Endothelial cell (in vitro differentiated cells): ENCODE results near the gene STX8. TPM values are rescaled to one million over a fixed set of nuclear protein-coding genes. Genes with fewer than 3 reads are reported as not detected.

Experiments used
- DNase-seq: peaks from one replicate; pipeline ENCODE4 v3.0.0; 2021; ENCODE audit warnings: low spot score
- H3K27ac Mint-ChIP-seq: one replicate; pipeline ENCODE4 v1.8.0; 2021; ENCODE audit warnings: mixed read lengths, inconsistent platforms; ENCODE audit not compliant: unreplicated experiment
- H3K27me3 Mint-ChIP-seq: one replicate; pipeline ENCODE4 v1.8.0; 2021; ENCODE audit warnings: mild to moderate bottlenecking, moderate library complexity, mixed read lengths, inconsistent platforms; ENCODE audit not compliant: unreplicated experiment
- H3K36me3 Mint-ChIP-seq: one replicate; pipeline ENCODE4 v1.8.0; 2021; ENCODE audit warnings: mild to moderate bottlenecking, low read depth, mixed read lengths, inconsistent platforms; ENCODE audit not compliant: unreplicated experiment
- H3K4me1 Mint-ChIP-seq: one replicate; pipeline ENCODE4 v1.8.0; 2021; ENCODE audit warnings: mild to moderate bottlenecking, mixed read lengths, inconsistent platforms; ENCODE audit not compliant: unreplicated experiment
- H3K4me3 Mint-ChIP-seq: one replicate; pipeline ENCODE4 v1.8.0; 2021; ENCODE audit warnings: mild to moderate bottlenecking, mixed read lengths, inconsistent platforms; ENCODE audit not compliant: unreplicated experiment
- H3K9me3 Mint-ChIP-seq: one replicate; pipeline ENCODE4 v1.8.0; 2021; ENCODE audit warnings: mixed read lengths, inconsistent platforms; ENCODE audit not compliant: unreplicated experiment
- CTCF ChIP-seq: fragments of 200-600 bp; sonication (generic); IDR thresholded peaks from one replicate; pipeline ENCODE4 v1.5.0; 2021; ENCODE audit warnings: antibody characterized with exemption; ENCODE audit not compliant: unreplicated experiment
- total RNA-seq: library from RNA; stranded (reverse); fragmentation: NEBNext Ultra II Directional; extraction: Animal tissue kit (Norgen Biotek cat#: 25700); gene quantifications from one replicate; pipeline ENCODE4 v1.2.1, GENCODE V29; 2021; ENCODE audit not compliant: unreplicated experiment

Gene STX8
- total RNA-seq, 1 donor from 2014 or later = 49.2 TPM

GRCh38 chr17:9230346-9230745 is 345.3 kb downstream of the STX8 start:
- TF ChIP-seq CTCF = no peak
- Mint-ChIP-seq H3K27me3 (peaks cover 13% of the 10 kb centered on the region), H3K4me1 (peaks cover 14% of the 10 kb centered on the region), H3K27ac (peak overlapping the region; percentile 33), H3K4me3 (no peak overlapping the region), H3K9me3 (no peaks in the 10 kb centered on the region), H3K36me3 (no peaks in the 10 kb centered on the region)
- no peak for DNase-seq

- peaks cover 14% of the 10 kb centered on the region for H3K4me1 Mint-ChIP-seq
- peak overlapping the region; percentile 33 for H3K27ac Mint-ChIP-seq
- no peaks in the 10 kb centered on the region for H3K36me3 Mint-ChIP-seq
- TF ChIP-seq CTCF = no peak
- no peaks in the 10 kb centered on the region for H3K9me3 Mint-ChIP-seq
- H3K4me3 Mint-ChIP-seq = peak overlapping the region; percentile 33
- H3K27me3 Mint-ChIP-seq = peaks cover 13% of the 10 kb centered on the region
- DNase-seq = no peak
Observed at GRCh38 chr17:9229826-9230201, 345.8 kb downstream of the STX8 start.

GRCh38 chr17:9229160-9229825 is 346.3 kb downstream of the STX8 start:
- Mint-ChIP-seq H3K4me3 (peak overlapping the region; percentile 33), H3K27me3 (peaks cover 13% of the 10 kb centered on the region), H3K9me3 (no peaks in the 10 kb centered on the region), H3K27ac (no peak overlapping the region), H3K4me1 (peaks cover 14% of the 10 kb centered on the region), H3K36me3 (no peaks in the 10 kb centered on the region)
- no peak for DNase-seq
- no peak for TF ChIP-seq CTCF

- TF ChIP-seq CTCF = no peak
Observed at GRCh38 chr17:9228408-9229159, 347.0 kb downstream of the STX8 start.

GRCh38 chr17:9227819-9228407 is 347.7 kb downstream of the STX8 start:
- no peak overlapping the region for H3K4me3 Mint-ChIP-seq
- TF ChIP-seq CTCF = no peak
- H3K9me3 Mint-ChIP-seq = no peaks in the 10 kb centered on the region
- peaks cover 14% of the 10 kb centered on the region for H3K4me1 Mint-ChIP-seq
- no peak for DNase-seq
- peaks cover 9% of the 10 kb centered on the region for H3K27me3 Mint-ChIP-seq
- H3K27ac Mint-ChIP-seq = no peak overlapping the region
- no peaks in the 10 kb centered on the region for H3K36me3 Mint-ChIP-seq

More at GRCh38 chr17:9228408-9229159, 347.0 kb downstream of the STX8 start:
- Mint-ChIP-seq H3K9me3 (no peaks in the 10 kb centered on the region), H3K4me1 (peaks cover 14% of the 10 kb centered on the region), H3K27me3 (peaks cover 10% of the 10 kb centered on the region), H3K27ac (no peak overlapping the region), H3K4me3 (no peak overlapping the region), H3K36me3 (no peaks in the 10 kb centered on the region)
- no peak for DNase-seq
